H1 (cell line): ENCODE data around the gene RUFY1. TPM values are rescaled to one million over a fixed set of nuclear protein-coding genes. Genes with fewer than 3 reads are reported as not detected.

Source experiments
- CTCF ChIA-PET: fragments of 300-600 bp; sonication (Branson Sonifier 250); formaldehyde crosslinking; loops from one replicate; lab custom pipeline; 2021; ENCODE audit not compliant: partially characterized antibody; lab: Charles Lee
- POLR2A ChIA-PET: fragments of 300-600 bp; sonication (Branson Sonifier 250); formaldehyde crosslinking; loops from one replicate; lab custom pipeline; 2021; ENCODE audit warnings: inconsistent platforms; ENCODE audit not compliant: partially characterized antibody; lab: Charles Lee
- DNase-seq, 2 experiments: peaks; one replicate each; pipeline versions ENCODE4 v3.0.0 to v3.0.0-alpha.2; 2010 to 2022; ENCODE audit warnings: low spot score in 2 of 2, low read depth in 1 of 2, mixed read lengths in 1 of 2
- FAIRE-seq: peaks from 2 replicates; lab custom pipeline; 2011; peaks lifted over from hg19 to GRCh38; lab: Jason Lieb, UNC
- H2AFZ ChIP-seq: 2 replicates; pipeline ENCODE4 v1.8.1; 2012; ENCODE audit warnings: low read length, inconsistent platforms
- H2AK5ac ChIP-seq: 2 replicates; pipeline ENCODE4 v1.6.1; 2013; ENCODE audit warnings: low read depth, low read length
- H2BK120ac ChIP-seq: replicated peaks from 2 replicates; pipeline ENCODE3; 2013; ENCODE audit warnings: low read depth, low read length, inconsistent platforms
- H2BK12ac ChIP-seq: 2 replicates; pipeline ENCODE4 v1.6.1; 2013; ENCODE audit warnings: low read depth, low read length
- H2BK15ac ChIP-seq: 2 replicates; pipeline ENCODE4 v1.6.1; 2013; ENCODE audit warnings: low read length
- H2BK20ac ChIP-seq: 2 replicates; pipeline ENCODE4 v1.6.1; 2013; ENCODE audit warnings: low read length
- H2BK5ac ChIP-seq: 2 replicates; pipeline ENCODE4 v1.6.1; 2013; ENCODE audit warnings: low read depth, low read length
- H3K14ac ChIP-seq: 2 replicates; pipeline ENCODE4 v1.6.1; 2013; ENCODE audit warnings: inconsistent platforms; ENCODE audit not compliant: insufficient read length
- H3K18ac ChIP-seq: 2 replicates; pipeline ENCODE4 v1.6.1; 2013; ENCODE audit warnings: low read length; ENCODE audit errors: extremely low read depth
- H3K23ac ChIP-seq: 2 replicates; pipeline ENCODE4 v1.6.1; 2013; ENCODE audit warnings: inconsistent platforms; ENCODE audit not compliant: insufficient read length
- H3K23me2 ChIP-seq: 2 replicates; pipeline ENCODE4 v1.6.1; 2013; ENCODE audit warnings: low read depth, low read length
- H3K27ac ChIP-seq: 2 replicates; pipeline ENCODE4 v1.6.1; 2011; ENCODE audit warnings: low read depth, low read length, inconsistent platforms
- H3K27me3 ChIP-seq, 4 experiments: replicated peaks in 1 of 4; 1 replicate in 1 of 4; 2 replicates in 3 of 4; pipeline versions ENCODE4 v1.6.1 to v1.8.1; 2011 to 2013; ENCODE audit warnings: low read length in 3 of 4, mild to moderate bottlenecking in 3 of 4, inconsistent platforms in 2 of 4, mixed read lengths in 2 of 4, moderate library complexity in 1 of 4; ENCODE audit not compliant: control insufficient read depth in 3 of 4, insufficient read depth in 3 of 4; ENCODE audit errors: extremely low read depth in 1 of 4
- H3K36me3 ChIP-seq, 4 experiments: 2 replicates each; pipeline versions ENCODE4 v1.6.1 to v1.8.1; 2011 to 2013; ENCODE audit warnings: mild to moderate bottlenecking in 4 of 4, low read length in 3 of 4, moderate library complexity in 2 of 4, control low read depth in 1 of 4, inconsistent platforms in 1 of 4; ENCODE audit not compliant: insufficient read depth in 4 of 4, control insufficient read depth in 2 of 4
- H3K4ac ChIP-seq: replicated peaks from 2 replicates; pipeline ENCODE3; 2013; ENCODE audit warnings: low read length, low read depth, mixed read lengths, inconsistent platforms; ENCODE audit not compliant: insufficient read length
- H3K4me1 ChIP-seq, 4 experiments: replicated peaks in 1 of 4; 1 replicate in 1 of 4; 2 replicates in 3 of 4; pipeline versions ENCODE4 v1.6.1 to v1.8.1; 2011 to 2013; ENCODE audit warnings: low read length in 3 of 4, inconsistent platforms in 2 of 4, mixed read lengths in 1 of 4; ENCODE audit not compliant: insufficient read depth in 4 of 4, control insufficient read depth in 3 of 4
- H3K4me2 ChIP-seq, 2 experiments: 2 replicates each; pipeline versions ENCODE4 v1.6.1 to v1.8.1; 2011 to 2013; ENCODE audit warnings: low read depth in 2 of 2, low read length in 2 of 2, control low read depth in 1 of 2, inconsistent platforms in 1 of 2, mild to moderate bottlenecking in 1 of 2; ENCODE audit not compliant: insufficient read depth in 1 of 2
- H3K4me3 ChIP-seq, 4 experiments: fragments of 200-600, 300-600 bp in 1 of 4; sonication (generic), shearing (Covaris generic), sonication (Bioruptor Twin) in 1 of 4; 2 replicates each; pipeline versions ENCODE4 v1.5.1 to v1.8.1; 2011 to 2016; ENCODE audit warnings: low read length in 4 of 4, low read depth in 3 of 4, control low read depth in 2 of 4, inconsistent platforms in 2 of 4, mild to moderate bottlenecking in 2 of 4, mixed read lengths in 1 of 4, moderate library complexity in 1 of 4; ENCODE audit not compliant: insufficient read depth in 2 of 4; ENCODE audit errors: extremely low read depth in 1 of 4
- H3K56ac ChIP-seq: replicated peaks from 2 replicates; pipeline ENCODE3; 2013; ENCODE audit warnings: low read depth, mild to moderate bottlenecking, mixed read lengths, low read length, inconsistent platforms; ENCODE audit not compliant: insufficient read length
- H3K79me1 ChIP-seq: 2 replicates; pipeline ENCODE4 v1.6.1; 2013; ENCODE audit warnings: low read depth, low read length, control low read depth
- H3K79me2 ChIP-seq, 2 experiments: 2 replicates each; pipeline versions ENCODE4 v1.6.1 to v1.8.1; 2012 to 2013; ENCODE audit warnings: low read length in 2 of 2, mild to moderate bottlenecking in 2 of 2, inconsistent platforms in 1 of 2; ENCODE audit not compliant: insufficient read depth in 2 of 2, control insufficient read depth in 1 of 2
- H3K9ac ChIP-seq, 4 experiments: replicated peaks in 1 of 4; 1 replicate in 1 of 4; 2 replicates in 3 of 4; pipeline versions ENCODE4 v1.6.1 to v1.8.1; 2011 to 2013; ENCODE audit warnings: low read depth in 3 of 4, low read length in 3 of 4, control low read depth in 2 of 4, mild to moderate bottlenecking in 2 of 4, moderate library complexity in 2 of 4, inconsistent platforms in 1 of 4; ENCODE audit errors: extremely low read depth in 1 of 4
- H3K9me3 ChIP-seq, 2 experiments: 2 replicates each; pipeline versions ENCODE4 v1.6.1 to v1.8.1; 2012 to 2013; ENCODE audit warnings: mild to moderate bottlenecking in 2 of 2, moderate library complexity in 2 of 2, control low read depth in 1 of 2, inconsistent platforms in 1 of 2, low read depth in 1 of 2, low read length in 1 of 2, mixed read lengths in 1 of 2; ENCODE audit not compliant: insufficient read depth in 2 of 2
- H4K20me1 ChIP-seq, 2 experiments: replicated peaks in 1 of 2; 2 replicates each; pipeline versions ENCODE3 to v1.8.1; 2011 to 2013; ENCODE audit warnings: inconsistent platforms in 2 of 2, low read length in 2 of 2, mild to moderate bottlenecking in 1 of 2; ENCODE audit not compliant: insufficient read depth in 2 of 2, control insufficient read depth in 1 of 2
- H4K5ac ChIP-seq: 2 replicates; pipeline ENCODE4 v1.6.1; 2013; ENCODE audit warnings: low read length, low read depth, mixed read lengths, inconsistent platforms; ENCODE audit not compliant: insufficient read length
- H4K8ac ChIP-seq: 2 replicates; pipeline ENCODE4 v1.8.0; 2013; ENCODE audit warnings: mild to moderate bottlenecking, moderate library complexity, low read length, inconsistent platforms; ENCODE audit not compliant: insufficient read depth; ENCODE audit errors: extremely low read depth
- H4K91ac ChIP-seq: replicated peaks from 2 replicates; pipeline ENCODE3; 2013; ENCODE audit warnings: low read length, mixed read lengths, inconsistent platforms; ENCODE audit not compliant: insufficient read length
- MAFK ChIP-seq: IDR thresholded peaks from 2 replicates; pipeline ENCODE4 v1.6.1; 2012; ENCODE audit warnings: low read depth, mild to moderate bottlenecking, improper control_type of control experiment, low read length
- POLR2AphosphoS5 ChIP-seq: IDR thresholded peaks from 2 replicates; pipeline ENCODE4 v1.6.1; 2011; ENCODE audit warnings: low read depth, low read length
- WGBS, 2 experiments: shearing (Covaris generic) in 1 of 2; methylation state at CpG; one replicate each; pipeline versions ENCODE4 v1.1.6 to v1.1.7; 2013 to 2015; ENCODE audit warnings: low lambda C conversion rate in 2 of 2, mixed read lengths in 2 of 2, inconsistent platforms in 1 of 2, low coverage in 1 of 2, missing lambda C conversion rate in 1 of 2; ENCODE audit not compliant: insufficient replicate concordance in 2 of 2, insufficient coverage in 1 of 2, insufficient read length in 1 of 2; ENCODE audit errors: extremely low coverage in 1 of 2, missing lambda C conversion rate in 1 of 2; 5-methylcytosine and 5-hydroxymethylcytosine counted together
- polyA plus RNA-seq, 7 experiments: library from polyadenylated mRNA; depleted of rRNA in 3 of 7; stranded (reverse) in 5 of 7; unstranded in 2 of 7; fragments of >200 nt in 5 of 7; fragments of 200-250 nt in 2 of 7; gene quantifications; 1 replicate in 5 of 7; 2 replicates in 1 of 7; 4 replicates in 1 of 7; pipeline versions ENCODE4 v1.2.1 to v1.2.3, GENCODE V29; 2011 to 2013; ENCODE audit warnings: missing spikeins in 2 of 7, mixed read lengths in 2 of 7
- total RNA-seq: library from RNA; stranded (reverse); fragmentation: NEBNext Ultra II Directional; extraction: Animal tissue kit (Norgen Biotek cat#: 25700); gene quantifications from 2 replicates; pipeline ENCODE4 v1.2.1, GENCODE V29; 2021

Gene RUFY1
- total and polyA plus RNA-seq, 2 of the 8 experiments (the other 6 are each of a cell fraction or from before 2014, with no cell fraction given), result 22.4 to 29.5 TPM

DNA sequence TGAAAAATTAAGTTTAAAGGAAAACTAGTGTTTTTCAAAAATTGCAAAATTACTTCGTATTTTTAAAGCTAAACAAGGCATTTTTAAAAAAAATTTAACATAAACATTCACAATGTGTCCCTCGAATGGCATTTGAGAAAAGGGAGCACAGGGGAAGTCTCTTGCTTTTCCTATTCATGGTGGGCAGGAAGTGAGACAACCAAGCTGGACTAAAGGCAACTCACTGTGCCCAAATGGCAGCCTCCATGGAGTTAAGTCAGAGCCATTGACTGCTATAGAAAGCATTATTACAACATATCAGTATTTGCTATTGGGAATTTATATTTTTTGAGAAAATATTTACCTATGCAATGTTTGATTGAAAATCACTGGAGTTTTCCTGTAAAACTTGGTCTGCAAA is 64.8 kb downstream of the RUFY1 start:
- Histone ChIP-seq H3K4me2 (no peak overlapping the region), H4K91ac (no peak overlapping the region), H2BK5ac (no peak overlapping the region), H2AK5ac (no peak overlapping the region), H3K79me2 (peaks cover 3 to 27% of the 10 kb centered on the region in 2 experiments), H4K20me1 (peaks cover 32 to 42% of the 10 kb centered on the region in 2 experiments), H3K27ac (no peak overlapping the region), H2BK120ac (no peak overlapping the region), H2AFZ (no peak overlapping the region), H3K9me3 (no peaks in the 10 kb centered on the region), H3K56ac (no peak overlapping the region), H3K4ac (no peak overlapping the region), H2BK15ac (no peak overlapping the region), H3K36me3 (peaks cover 52 to 97% (median 83%) of the 10 kb centered on the region in 4 experiments), H3K23me2 (no peaks in the 10 kb centered on the region), H4K8ac (no peak overlapping the region), H3K9ac (no peak overlapping the region), H3K14ac (no peak overlapping the region), H2BK12ac (no peak overlapping the region), H2BK20ac (no peak overlapping the region), H3K27me3 (no peaks in the 10 kb centered on the region), H3K4me3 (no peak overlapping the region), H3K4me1 (peaks cover 0 to 1% (median under 1%) of the 10 kb centered on the region in 4 experiments; a peak in 1 of 7 replicates), H3K79me1 (peaks cover 2% of the 10 kb centered on the region; the same call in 1 of the 2 replicates), H4K5ac (no peak overlapping the region), H3K23ac (no peak overlapping the region), H3K18ac (no peak overlapping the region)
- CTCF ChIA-PET, result interaction anchor here (5.5 kb wide), 1 partner anchor 54 kb away, joined by 56 read pairs; no protein-coding TSS in a partner anchor
- TF ChIP-seq POLR2AphosphoS5, result peak; percentile 34; the same call in 1 of the 2 replicates
- TF ChIP-seq MAFK, result no peak
- 92% methylated on average over 2 of the region's 2 CpGs; no CpG with 5 or more reads in 1 of the 2 experiments for WGBS, 2 experiments
- DNase-seq, result no peak
- no peak for FAIRE-seq
- POLR2A ChIA-PET, result interaction anchor here (1.0 to 20.5 kb wide), 10 partner anchors 24 to 204 kb away, joined by 3 to 351 read pairs (median 4); no protein-coding TSS in a partner anchor
